WI38 (cell line): ENCODE measurements around the gene MAML3.

ENCODE experiments used
- H3K4me3 ChIP-seq: 2 replicates; pipeline ENCODE4 v1.5.1; 2011; ENCODE audit warnings: low read depth, mild to moderate bottlenecking, control low read depth, low read length
- CTCF ChIP-seq: IDR thresholded peaks from 2 replicates; pipeline ENCODE4 v1.5.1; 2012; ENCODE audit warnings: low read depth, mild to moderate bottlenecking, control low read depth, low read length

Gene MAML3

GRCh38 chr4:140153718-140154571, at the start of gene MAML3:
Gene MAML3, minus strand, starts transcription at chr4:140154184. Its CDS starts 857 bp downstream, at chr4:140153327.
- peak within 1 kb of the TSS; percentile 87 for H3K4me3 ChIP-seq
- TF ChIP-seq CTCF = no peak

DNA sequence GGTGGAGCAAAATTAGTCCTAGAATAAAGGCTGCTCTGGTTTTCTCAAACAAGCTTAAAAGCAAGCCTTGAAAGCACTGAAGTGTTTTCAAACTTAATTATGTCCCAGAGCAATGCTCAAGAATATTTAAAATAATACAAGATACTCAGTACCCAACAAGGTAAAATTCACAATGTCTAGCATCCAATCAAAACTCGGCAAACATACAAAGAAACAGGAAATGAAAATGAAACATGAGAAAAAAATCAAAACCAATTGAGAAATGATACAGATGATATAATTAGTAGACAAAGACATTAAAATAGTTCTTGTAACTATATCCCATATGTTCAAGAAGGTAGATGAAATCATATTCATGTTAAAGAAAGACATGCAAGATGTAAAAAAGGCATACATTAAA, 45.0 kb upstream of the MAML3 start:
- no peak for TF ChIP-seq CTCF
- H3K4me3 ChIP-seq = no peak overlapping the region

DNA sequence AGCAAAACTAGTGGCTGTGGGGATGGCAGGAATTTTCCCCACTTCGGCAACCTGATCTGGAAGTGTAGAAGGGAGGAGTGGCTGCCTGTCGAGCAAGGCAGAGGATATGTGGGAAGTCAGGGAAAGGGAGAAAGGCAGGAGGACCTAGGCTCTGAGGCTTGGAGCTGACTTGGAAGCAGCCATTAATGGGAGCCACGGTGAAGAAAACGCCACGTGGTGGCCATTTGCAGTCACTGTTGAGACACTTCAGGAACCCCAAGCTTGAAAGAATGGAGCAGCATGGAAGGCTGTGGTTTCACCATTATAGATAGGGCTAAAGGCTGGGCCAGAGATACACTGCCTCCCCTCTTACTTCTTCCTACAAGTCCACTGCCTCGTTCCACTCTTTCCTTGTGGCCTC, 41.8 kb upstream of the MAML3 start:
- no peak for TF ChIP-seq CTCF
- H3K4me3 ChIP-seq = no peak overlapping the region

- TF ChIP-seq CTCF = no peak
- no peak overlapping the region for H3K4me3 ChIP-seq
These were observed 35.8 kb upstream of the MAML3 start for GRCh38 chr4:140189805-140190204.

DNA sequence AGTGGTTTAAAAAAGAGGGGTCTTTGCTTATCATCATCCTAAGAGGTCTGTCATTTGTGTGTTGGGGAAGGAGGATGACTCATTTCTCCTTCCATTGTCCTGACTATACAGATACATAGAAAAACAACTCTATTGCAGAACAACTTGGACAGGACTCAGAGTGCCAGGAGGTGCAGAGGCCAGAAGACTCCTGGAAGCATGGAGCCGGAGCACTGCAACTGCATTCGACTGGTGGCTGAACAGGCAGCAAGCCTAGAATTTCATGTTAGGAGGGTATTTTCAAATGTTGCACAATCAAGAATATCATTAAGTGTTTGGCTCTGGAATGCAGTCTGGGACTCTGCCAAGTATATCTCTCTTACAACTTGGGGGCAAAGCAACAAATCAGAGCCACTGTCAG, 35.0 kb upstream of the MAML3 start:
- TF ChIP-seq CTCF = no peak
- no peak overlapping the region for H3K4me3 ChIP-seq

- no peak overlapping the region for H3K4me3 ChIP-seq
- TF ChIP-seq CTCF = no peak
These were observed 33.3 kb upstream of the MAML3 start for GRCh38 chr4:140187316-140187695.

DNA sequence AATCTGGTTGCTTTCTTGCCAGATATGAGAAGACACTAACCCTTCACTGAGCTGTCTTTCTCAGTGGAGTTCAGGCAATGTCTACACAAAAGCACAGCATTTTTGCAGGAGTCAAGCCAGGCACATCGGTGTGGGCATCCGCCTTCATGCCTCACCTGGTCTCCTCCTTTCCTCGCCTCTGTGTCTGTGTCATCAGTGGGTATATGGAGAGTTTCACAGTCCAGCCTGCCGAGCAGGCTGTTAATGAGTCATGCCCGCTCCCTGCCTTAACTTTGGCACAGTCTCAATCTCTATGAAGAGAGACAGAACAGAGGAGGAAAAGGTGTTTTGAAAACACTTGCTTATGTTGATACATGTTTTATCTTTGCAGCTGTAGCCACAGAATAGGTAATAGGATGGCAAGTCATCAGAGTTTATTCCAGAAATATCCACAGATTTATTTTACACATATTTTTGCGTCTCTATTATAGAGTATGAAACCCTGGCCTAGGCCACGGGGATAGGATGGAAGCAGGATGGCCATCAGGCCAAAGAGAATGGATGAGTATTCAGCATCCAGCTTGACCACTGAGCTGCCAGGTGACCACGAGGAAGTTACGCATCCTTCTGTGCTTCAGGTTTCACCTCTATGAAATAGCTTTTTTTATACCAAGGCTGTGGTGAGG, 32.8 kb upstream of the MAML3 start:
- no peak overlapping the region for H3K4me3 ChIP-seq
- no peak for TF ChIP-seq CTCF
